ENCODE measurements around the gene JAZF1. TPM values are rescaled to one million over a fixed set of nuclear protein-coding genes. Genes with fewer than 3 reads are reported as not detected.

The JAZF1 gene
- total RNA-seq, 1 experiment from 2014 or later = 9.1 TPM

DNA sequence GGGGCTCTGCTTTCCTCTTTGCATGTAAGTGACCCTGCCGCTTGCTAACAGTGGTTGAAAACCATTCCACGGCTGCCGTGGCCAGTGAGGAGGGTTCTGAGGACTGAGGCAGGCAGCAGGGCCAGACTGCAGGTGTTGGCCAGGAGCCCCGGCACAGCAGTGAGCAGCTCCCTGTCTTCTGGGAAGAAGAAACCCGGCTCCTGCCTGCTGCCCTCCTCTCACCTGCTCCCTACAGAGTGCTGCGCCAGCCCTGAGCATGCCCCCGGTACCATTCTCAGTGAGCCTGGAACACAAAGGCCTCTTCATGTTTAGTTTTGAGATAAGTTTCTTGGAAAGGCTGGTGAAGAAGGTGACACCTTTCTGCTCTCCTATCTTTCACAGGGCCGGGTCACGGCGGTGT lies 240.7 kb downstream of the JAZF1 start:
- H3K27ac Mint-ChIP-seq = peak overlapping the region in 2 of 3 experiments; percentile 4 to 94; a peak in 2 of 7 replicates

More for the DNA sequence above, 240.7 kb downstream of the JAZF1 start:
- H2BK12ac ChIP-seq (ENCODE audit: insufficient read length, low read depth, low read length) = no peak overlapping the region
- no peak overlapping the region for H4K8ac ChIP-seq (replicated peaks; ENCODE audit: insufficient read length, low read depth, low read length)
- no peak overlapping the region for H4K91ac ChIP-seq (ENCODE audit: insufficient read length, low read depth, low read length)
- H3K4me2 ChIP-seq (ENCODE audit: insufficient read depth, insufficient read length, low read length) = no peak overlapping the region
- no peaks in the 10 kb centered on the region for H3K79me1 ChIP-seq (ENCODE audit: insufficient read depth, low read depth, low read length, poor library complexity, severe bottlenecking)
- Mint-ChIP-seq H3K9me3 (no peaks in the 10 kb centered on the region), H3K36me3 (ENCODE audit: insufficient read depth in 1 of 3, low read depth in 3 of 3) (no peaks in the 10 kb centered on the region; a peak in 1 of 7 replicates), H3K4me1 (peaks cover 8 to 9% of the 10 kb centered on the region in 2 experiments; a peak in 3 of 4 replicates), H3K27me3 (ENCODE audit: low read depth) (no peaks in the 10 kb centered on the region), H3K4me3 (no peak overlapping the region)
- no peaks in the 10 kb centered on the region for H3K4me1 ChIP-seq (ENCODE audit: insufficient read depth, low read length)
- no peak for DNase-seq
- H3K79me2 ChIP-seq (ENCODE audit: insufficient read depth, low read length) = no peaks in the 10 kb centered on the region
- no peaks in the 10 kb centered on the region for H3K9me3 ChIP-seq (ENCODE audit: control insufficient read depth, low read depth, low read length)
- H3K4ac ChIP-seq (ENCODE audit: low read depth, low read length) = no peak overlapping the region
- WGBS (ENCODE audit: extremely low coverage, insufficient read length, low lambda C conversion rate) = no CpG with 5 or more reads among the region's 10 CpGs
- H3K27ac ChIP-seq (ENCODE audit: insufficient read length, low read depth, low read length) = no peak overlapping the region
- H3K9ac ChIP-seq (ENCODE audit: extremely low read depth, insufficient read length, low read length) = no peak overlapping the region
- no peak overlapping the region for H2BK20ac ChIP-seq (ENCODE audit: low read depth, low read length, poor library complexity, severe bottlenecking)
- H4K5ac ChIP-seq (ENCODE audit: insufficient read length, low read depth, low read length) = no peak overlapping the region
- no peaks in the 10 kb centered on the region for H3K27me3 ChIP-seq (ENCODE audit: insufficient read depth, low read length)
- H3K23ac ChIP-seq (ENCODE audit: insufficient read length, low read depth, low read length) = no peak overlapping the region
- TF ChIP-seq, protein P1, sequence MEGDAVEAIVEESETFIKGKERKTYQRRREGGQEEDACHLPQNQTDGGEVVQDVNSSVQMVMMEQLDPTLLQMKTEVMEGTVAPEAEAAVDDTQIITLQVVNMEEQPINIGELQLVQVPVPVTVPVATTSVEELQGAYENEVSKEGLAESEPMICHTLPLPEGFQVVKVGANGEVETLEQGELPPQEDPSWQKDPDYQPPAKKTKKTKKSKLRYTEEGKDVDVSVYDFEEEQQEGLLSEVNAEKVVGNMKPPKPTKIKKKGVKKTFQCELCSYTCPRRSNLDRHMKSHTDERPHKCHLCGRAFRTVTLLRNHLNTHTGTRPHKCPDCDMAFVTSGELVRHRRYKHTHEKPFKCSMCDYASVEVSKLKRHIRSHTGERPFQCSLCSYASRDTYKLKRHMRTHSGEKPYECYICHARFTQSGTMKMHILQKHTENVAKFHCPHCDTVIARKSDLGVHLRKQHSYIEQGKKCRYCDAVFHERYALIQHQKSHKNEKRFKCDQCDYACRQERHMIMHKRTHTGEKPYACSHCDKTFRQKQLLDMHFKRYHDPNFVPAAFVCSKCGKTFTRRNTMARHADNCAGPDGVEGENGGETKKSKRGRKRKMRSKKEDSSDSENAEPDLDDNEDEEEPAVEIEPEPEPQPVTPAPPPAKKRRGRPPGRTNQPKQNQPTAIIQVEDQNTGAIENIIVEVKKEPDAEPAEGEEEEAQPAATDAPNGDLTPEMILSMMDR (conservative IDR thresholded peaks at IDR 0.05) = no peak
- H3K56ac ChIP-seq (ENCODE audit: insufficient read length, low read depth, low read length) = no peak overlapping the region
- no peaks in the 10 kb centered on the region for H3K23me2 ChIP-seq (ENCODE audit: insufficient read length, low read depth, low read length, poor library complexity, severe bottlenecking)
- H2BK5ac ChIP-seq (ENCODE audit: insufficient read length, low read length) = no peak overlapping the region
- no peak overlapping the region for H3K14ac ChIP-seq (ENCODE audit: insufficient read depth, low read length)
- H2BK120ac ChIP-seq (ENCODE audit: low read depth, low read length, poor library complexity, severe bottlenecking) = no peak overlapping the region
- no peak overlapping the region for H2AFZ ChIP-seq (ENCODE audit: low read length)
- H2BK15ac ChIP-seq (ENCODE audit: low read depth, low read length) = no peak overlapping the region
- H3T11ph ChIP-seq (ENCODE audit: low read length) = no peak overlapping the region
- no peak overlapping the region for H2AK5ac ChIP-seq (ENCODE audit: insufficient read length, low read length)
- no peaks in the 10 kb centered on the region for H4K20me1 ChIP-seq (ENCODE audit: control insufficient read depth, insufficient read depth, insufficient read length)
- H3K18ac ChIP-seq (ENCODE audit: insufficient read length, low read depth, low read length) = no peak overlapping the region
